PC-3 (cell line): Measurements from ENCODE around the gene CCR7.

ENCODE experiments used
- EZH2 ChIP-seq: fragments of 300-600 bp; sonication (generic); IDR thresholded peaks from one replicate; pipeline ENCODE4 v1.6.1; 2017; ENCODE audit warnings: antibody characterized with exemption, mild to moderate bottlenecking, low read length; ENCODE audit not compliant: unreplicated experiment
- TF ChIP-seq, protein P1 (sequence below): fragments of 300-600 bp; sonication (generic); conservative IDR thresholded peaks from 2 replicates; pipeline ENCODE4 v1.5.1; 2017; ENCODE audit warnings: antibody characterized with exemption, low read depth, mild to moderate bottlenecking, low read length

DNA sequence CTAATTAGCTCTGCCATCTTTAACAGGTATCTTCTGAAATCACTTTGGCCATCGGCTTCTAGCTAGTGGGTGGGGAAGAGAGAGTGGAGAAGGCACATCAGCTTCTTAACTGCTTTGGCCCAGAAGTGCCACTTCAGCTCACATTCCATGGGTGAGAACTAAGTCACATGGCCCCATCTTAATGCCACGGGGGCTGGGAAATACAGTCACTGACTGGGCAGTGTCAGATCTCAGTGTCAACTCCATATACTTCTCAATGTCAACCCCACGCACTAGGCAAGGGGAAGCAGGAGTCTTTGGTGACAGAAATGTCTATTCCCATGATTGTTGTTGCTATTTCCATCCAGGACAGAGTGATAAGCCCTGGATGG is 29.4 kb downstream of the CCR7 start:
- TF ChIP-seq, protein P1, sequence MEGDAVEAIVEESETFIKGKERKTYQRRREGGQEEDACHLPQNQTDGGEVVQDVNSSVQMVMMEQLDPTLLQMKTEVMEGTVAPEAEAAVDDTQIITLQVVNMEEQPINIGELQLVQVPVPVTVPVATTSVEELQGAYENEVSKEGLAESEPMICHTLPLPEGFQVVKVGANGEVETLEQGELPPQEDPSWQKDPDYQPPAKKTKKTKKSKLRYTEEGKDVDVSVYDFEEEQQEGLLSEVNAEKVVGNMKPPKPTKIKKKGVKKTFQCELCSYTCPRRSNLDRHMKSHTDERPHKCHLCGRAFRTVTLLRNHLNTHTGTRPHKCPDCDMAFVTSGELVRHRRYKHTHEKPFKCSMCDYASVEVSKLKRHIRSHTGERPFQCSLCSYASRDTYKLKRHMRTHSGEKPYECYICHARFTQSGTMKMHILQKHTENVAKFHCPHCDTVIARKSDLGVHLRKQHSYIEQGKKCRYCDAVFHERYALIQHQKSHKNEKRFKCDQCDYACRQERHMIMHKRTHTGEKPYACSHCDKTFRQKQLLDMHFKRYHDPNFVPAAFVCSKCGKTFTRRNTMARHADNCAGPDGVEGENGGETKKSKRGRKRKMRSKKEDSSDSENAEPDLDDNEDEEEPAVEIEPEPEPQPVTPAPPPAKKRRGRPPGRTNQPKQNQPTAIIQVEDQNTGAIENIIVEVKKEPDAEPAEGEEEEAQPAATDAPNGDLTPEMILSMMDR: no peak
- no peak for TF ChIP-seq EZH2
